Measurements from ENCODE around the gene MEI4. TPM values are rescaled to one million over a fixed set of nuclear protein-coding genes. Genes with fewer than 3 reads are reported as not detected.

The MEI4 gene
- total RNA-seq, 4 donors from 2014 or later = 0.48 TPM; not detected in 3

DNA sequence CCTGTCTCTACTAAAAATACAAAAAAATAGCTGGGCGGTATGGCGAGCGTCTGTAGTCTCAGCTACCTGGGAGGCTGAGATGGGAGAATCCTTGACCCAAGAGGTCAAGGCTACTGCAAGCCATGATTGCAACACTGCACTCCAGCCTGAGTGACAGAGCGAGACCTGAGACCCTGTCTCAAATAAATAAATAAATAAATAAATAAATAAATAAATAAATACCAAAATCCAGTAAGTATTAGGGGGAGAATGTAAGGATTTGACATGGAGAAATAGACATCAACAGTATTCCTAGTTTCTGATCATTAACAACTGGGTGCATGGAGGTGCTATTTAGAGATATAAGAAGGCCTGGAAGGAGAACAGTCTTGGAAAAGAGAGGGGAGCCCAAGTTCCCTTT is 125.7 kb downstream of the MEI4 start:
- TF ChIP-seq EP300 (IDR thresholded peaks at IDR 0.05) (no peak), POLR2AphosphoS5 (IDR thresholded peaks at IDR 0.05) (no peak), CTCF (IDR thresholded peaks at IDR 0.05) (no peak), POLR2A (IDR thresholded peaks at IDR 0.05) (no peak)
- H3K36me3 ChIP-seq = no peaks in the 10 kb centered on the region
- no peak overlapping the region for H3K27ac ChIP-seq
- no peaks in the 10 kb centered on the region for H3K27me3 ChIP-seq
- H3K4me1 ChIP-seq = no peaks in the 10 kb centered on the region
- WGBS = 95% methylated on average over 4 of the region's 4 CpGs
- H3K9me3 ChIP-seq = no peaks in the 10 kb centered on the region
- peak in 1 of 2 donors; percentile 31 for DNase-seq (ENCODE audit: low spot score in 2 of 2)
- no peak overlapping the region for H3K4me3 ChIP-seq

- H3K4me3 ChIP-seq = no peak overlapping the region
- TF ChIP-seq POLR2AphosphoS5 (IDR thresholded peaks at IDR 0.05) (no peak), EP300 (IDR thresholded peaks at IDR 0.05) (no peak), CTCF (IDR thresholded peaks at IDR 0.05) (no peak), POLR2A (IDR thresholded peaks at IDR 0.05) (no peak)
- DNase-seq (ENCODE audit: low spot score in 2 of 2) = no peak
- no peaks in the 10 kb centered on the region for H3K4me1 ChIP-seq
- no peaks in the 10 kb centered on the region for H3K9me3 ChIP-seq
- no peaks in the 10 kb centered on the region for H3K27me3 ChIP-seq
- WGBS = 93% methylated on average over 3 of the region's 4 CpGs
- no peaks in the 10 kb centered on the region for H3K36me3 ChIP-seq
- H3K27ac ChIP-seq = no peak overlapping the region
These were observed 134.2 kb downstream of the MEI4 start for GRCh38 chr6:77786935-77787629.

DNA sequence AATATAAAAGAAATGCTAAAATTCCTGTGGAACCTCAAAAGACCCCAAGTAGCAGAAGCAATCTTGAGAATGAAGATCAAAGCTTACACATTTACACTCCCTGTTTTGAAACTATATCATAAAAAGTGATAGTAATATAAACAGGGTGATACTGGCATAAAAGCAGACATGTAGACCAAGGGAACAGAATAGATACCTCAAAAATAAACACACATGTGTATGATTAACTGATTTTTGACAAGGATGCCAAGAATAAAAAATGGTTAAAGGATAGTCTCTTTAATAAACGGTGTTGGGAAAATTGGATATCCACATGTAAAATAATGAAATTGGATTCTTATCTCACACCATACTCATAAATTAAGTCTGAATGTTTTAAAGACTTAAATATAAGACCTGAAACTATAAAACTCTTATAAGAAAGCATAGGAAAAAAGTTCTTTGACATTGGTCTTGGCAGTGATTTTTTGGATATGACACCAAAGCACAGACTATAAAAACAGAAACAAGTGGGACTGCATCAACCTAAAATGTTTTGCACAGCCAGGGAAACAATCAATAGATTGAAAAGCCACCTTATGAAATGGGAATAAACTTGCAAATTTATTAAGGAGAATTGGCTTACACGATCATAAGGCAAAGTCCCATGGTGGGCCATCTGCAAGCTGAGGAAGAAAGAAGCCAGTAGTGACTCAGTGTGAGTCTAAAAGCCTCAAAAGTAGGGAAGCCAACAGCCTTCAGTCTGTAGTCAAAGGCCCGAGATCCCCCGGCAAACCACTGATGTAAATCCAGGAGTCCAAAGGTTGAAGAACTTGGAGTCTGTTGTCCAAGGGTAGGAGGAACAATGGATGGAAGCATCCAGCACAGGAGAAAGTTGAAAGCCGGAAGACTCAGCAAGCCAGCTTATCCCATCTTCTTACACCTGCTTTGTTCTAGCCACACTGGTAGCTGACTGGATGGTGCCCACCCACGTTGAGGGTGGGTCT is 144.3 kb downstream of the MEI4 start:
- H3K27ac ChIP-seq = no peak overlapping the region
- peaks cover 5% of the 10 kb centered on the region for H3K9me3 ChIP-seq
- H3K36me3 ChIP-seq = no peaks in the 10 kb centered on the region
- TF ChIP-seq EP300 (IDR thresholded peaks at IDR 0.05) (no peak), CTCF (IDR thresholded peaks at IDR 0.05) (no peak), POLR2A (IDR thresholded peaks at IDR 0.05) (no peak), POLR2AphosphoS5 (IDR thresholded peaks at IDR 0.05) (no peak)
- H3K4me3 ChIP-seq = no peak overlapping the region
- H3K27me3 ChIP-seq = no peaks in the 10 kb centered on the region
- WGBS = 83% methylated on average over 6 of the region's 6 CpGs
- no peaks in the 10 kb centered on the region for H3K4me1 ChIP-seq
- DNase-seq (ENCODE audit: low spot score in 2 of 2) = no peak

DNA sequence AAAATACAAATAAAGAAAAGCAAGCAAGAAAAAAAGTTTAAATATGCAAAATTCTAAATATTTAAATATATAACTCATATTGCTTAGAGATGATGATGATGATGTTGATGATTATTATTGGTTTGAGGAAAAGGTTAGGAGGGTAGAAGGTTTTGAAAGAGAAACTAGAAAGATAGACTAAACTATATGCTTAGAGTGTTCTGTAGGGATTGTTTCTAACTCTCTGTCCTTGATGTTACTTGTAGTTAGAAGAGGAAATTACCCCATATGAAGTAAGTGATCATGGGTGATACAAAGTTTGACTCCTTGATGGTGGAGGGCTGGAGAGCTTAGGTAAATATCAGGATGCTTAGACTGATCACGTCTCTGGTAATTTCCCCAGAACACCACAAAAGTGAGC is 159.5 kb downstream of the MEI4 start:
- no peak for TF ChIP-seq POLR2AphosphoS5 (IDR thresholded peaks at IDR 0.05)
- TF ChIP-seq CTCF (IDR thresholded peaks at IDR 0.05) = no peak
- no peak for TF ChIP-seq POLR2A (IDR thresholded peaks at IDR 0.05)
- no peak for TF ChIP-seq EP300 (IDR thresholded peaks at IDR 0.05)

GRCh38 chr6:77813090-77813489 is 160.3 kb downstream of the MEI4 start:
- no peak for TF ChIP-seq CTCF (IDR thresholded peaks at IDR 0.05)
- no peak for TF ChIP-seq POLR2AphosphoS5 (IDR thresholded peaks at IDR 0.05)
- no peak for TF ChIP-seq POLR2A (IDR thresholded peaks at IDR 0.05)
- TF ChIP-seq EP300 (IDR thresholded peaks at IDR 0.05) = no peak
- Histone ChIP-seq H3K9me3 (no peaks in the 10 kb centered on the region), H3K36me3 (no peaks in the 10 kb centered on the region), H3K4me3 (no peak overlapping the region), H3K27ac (no peak overlapping the region), H3K27me3 (no peaks in the 10 kb centered on the region), H3K4me1 (no peaks in the 10 kb centered on the region)
- WGBS = 85% methylated on average over 1 of the region's 1 CpG
- no peak for DNase-seq (ENCODE audit: low spot score in 2 of 2)

More for the DNA sequence above, 159.5 kb downstream of the MEI4 start:
- H3K9me3 ChIP-seq = no peaks in the 10 kb centered on the region
- no peaks in the 10 kb centered on the region for H3K27me3 ChIP-seq
- H3K4me1 ChIP-seq = no peaks in the 10 kb centered on the region
- no peak for DNase-seq (ENCODE audit: low spot score in 2 of 2)
- no peak overlapping the region for H3K4me3 ChIP-seq
- H3K36me3 ChIP-seq = no peaks in the 10 kb centered on the region
- 79% methylated on average over 1 of the region's 1 CpG for WGBS
- no peak overlapping the region for H3K27ac ChIP-seq
